ENCODE measurements around the gene LSM7. TPM values are rescaled to one million over a fixed set of nuclear protein-coding genes. Genes with fewer than 3 reads are reported as not detected.

Gene LSM7
- total RNA-seq, 4 donors from 2014 or later, result 51.8 to 95.7 (median 71.9) TPM

DNA sequence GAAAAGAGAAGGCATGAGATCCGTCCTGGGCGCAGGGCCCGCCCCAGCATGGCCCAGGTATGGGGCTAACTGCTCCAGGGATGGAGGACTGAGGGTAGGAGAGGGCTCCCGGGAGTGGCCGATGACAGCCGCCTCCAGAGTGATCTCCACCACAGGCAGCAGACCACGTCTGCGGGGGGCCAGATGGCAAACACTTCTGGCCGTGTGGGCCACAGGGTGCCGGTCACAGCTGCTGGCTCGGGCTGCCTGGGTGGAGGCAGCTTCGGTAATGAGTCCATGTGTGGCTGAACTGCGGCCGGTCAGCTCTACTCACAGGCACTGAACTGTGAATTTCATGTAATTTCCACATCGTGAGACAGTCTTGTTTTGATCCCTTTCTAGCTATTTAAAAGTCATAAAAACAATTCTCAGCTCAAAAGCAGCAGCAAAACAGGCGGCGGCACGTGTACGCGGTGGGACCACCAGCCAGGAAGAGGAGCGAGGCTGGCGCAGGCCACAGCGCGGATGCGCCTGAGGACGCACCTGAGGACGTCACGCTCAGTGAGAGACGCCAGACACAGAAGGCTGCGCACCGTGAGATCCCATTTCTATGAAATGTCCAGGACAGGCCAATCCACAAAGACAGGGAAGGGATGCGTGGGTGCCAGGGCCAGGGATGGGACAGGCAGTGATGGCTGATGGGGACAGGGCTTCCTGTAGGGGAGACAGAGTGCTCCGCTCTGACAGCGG, 4.0 kb downstream of the LSM7 start:
- TF ChIP-seq, protein P1, sequence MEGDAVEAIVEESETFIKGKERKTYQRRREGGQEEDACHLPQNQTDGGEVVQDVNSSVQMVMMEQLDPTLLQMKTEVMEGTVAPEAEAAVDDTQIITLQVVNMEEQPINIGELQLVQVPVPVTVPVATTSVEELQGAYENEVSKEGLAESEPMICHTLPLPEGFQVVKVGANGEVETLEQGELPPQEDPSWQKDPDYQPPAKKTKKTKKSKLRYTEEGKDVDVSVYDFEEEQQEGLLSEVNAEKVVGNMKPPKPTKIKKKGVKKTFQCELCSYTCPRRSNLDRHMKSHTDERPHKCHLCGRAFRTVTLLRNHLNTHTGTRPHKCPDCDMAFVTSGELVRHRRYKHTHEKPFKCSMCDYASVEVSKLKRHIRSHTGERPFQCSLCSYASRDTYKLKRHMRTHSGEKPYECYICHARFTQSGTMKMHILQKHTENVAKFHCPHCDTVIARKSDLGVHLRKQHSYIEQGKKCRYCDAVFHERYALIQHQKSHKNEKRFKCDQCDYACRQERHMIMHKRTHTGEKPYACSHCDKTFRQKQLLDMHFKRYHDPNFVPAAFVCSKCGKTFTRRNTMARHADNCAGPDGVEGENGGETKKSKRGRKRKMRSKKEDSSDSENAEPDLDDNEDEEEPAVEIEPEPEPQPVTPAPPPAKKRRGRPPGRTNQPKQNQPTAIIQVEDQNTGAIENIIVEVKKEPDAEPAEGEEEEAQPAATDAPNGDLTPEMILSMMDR (IDR thresholded peaks at IDR 0.05; ENCODE audit: low read depth), result no peak

DNA sequence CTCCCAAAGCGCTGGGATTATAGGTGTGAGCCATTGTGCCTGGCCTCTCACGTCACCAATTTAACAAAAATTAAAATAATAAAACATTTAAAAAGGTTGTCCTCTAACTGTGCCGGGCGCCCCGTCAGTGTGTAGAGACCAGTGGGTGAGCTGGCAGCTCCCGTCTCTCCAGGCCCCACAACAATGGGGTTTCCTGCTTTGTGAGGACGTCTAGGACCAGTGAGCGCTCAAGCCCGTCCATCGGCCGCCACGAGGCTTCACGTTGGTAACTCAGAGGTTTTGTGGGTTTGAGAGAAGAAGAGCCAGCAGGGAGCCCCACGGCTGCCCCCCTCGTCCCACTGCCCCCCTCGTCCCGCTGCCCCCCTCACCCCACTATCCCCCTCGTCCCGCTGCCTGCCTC, 4.7 kb downstream of the LSM7 start:
- TF ChIP-seq, protein P1 (IDR thresholded peaks at IDR 0.05; ENCODE audit: low read depth), result no peak

DNA sequence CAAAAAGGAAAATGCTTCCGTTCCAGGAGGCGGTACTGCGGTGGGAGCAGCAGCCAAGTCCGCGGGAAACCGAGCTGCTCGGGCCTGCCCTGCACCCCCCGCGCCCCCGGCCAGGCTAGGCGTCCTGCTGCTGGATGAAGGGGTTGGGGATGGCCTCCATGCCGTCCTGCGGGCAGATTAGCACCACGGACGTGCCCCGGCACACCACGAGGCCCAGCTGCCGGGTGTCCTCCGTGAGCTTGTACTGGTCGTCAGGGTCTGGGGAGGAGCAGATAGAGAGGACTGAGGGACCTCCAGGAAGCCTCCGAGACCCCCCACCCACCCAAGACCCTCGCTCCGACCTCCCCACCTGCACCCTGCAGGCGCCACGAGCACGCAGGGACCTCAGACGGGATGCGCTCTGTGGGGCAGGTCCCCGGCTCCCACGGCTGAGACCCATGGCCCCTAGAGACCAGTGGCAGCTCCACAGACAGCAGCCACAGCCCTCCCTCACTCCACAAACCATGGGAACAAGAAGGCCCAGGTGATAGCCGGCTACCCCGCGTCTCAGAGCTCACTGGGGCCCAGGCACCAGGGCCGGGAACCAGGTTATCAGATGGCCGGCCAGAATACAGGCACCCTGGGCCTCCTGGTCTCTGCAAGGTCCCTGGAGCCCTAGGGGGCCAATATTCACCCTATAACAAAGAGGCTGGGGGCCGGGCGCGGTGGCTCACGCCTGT, 6.7 kb downstream of the LSM7 start:
- TF ChIP-seq, protein P1 (IDR thresholded peaks at IDR 0.05; ENCODE audit: low read depth), result no peak

DNA sequence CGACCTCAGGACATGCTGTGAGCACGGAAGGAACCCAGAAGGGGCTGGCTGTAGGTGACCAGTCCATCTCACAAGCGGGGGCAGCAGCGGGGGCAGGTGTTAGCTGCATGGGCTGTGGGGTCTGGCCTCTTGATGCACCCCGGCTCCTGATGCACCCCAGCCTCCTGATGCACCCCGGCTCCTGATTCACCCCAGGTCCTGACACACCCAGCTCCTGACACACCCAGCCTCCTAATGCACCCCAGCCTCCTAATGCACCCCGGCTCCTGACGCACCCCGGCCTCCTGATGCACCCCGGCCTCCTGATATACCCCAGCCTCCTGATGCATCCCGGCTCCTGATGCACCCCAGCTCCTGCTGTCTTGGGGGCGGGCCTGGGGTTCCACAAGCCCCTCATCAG, 7.4 kb downstream of the LSM7 start:
- TF ChIP-seq, protein P1 (IDR thresholded peaks at IDR 0.05; ENCODE audit: low read depth), result no peak

DNA sequence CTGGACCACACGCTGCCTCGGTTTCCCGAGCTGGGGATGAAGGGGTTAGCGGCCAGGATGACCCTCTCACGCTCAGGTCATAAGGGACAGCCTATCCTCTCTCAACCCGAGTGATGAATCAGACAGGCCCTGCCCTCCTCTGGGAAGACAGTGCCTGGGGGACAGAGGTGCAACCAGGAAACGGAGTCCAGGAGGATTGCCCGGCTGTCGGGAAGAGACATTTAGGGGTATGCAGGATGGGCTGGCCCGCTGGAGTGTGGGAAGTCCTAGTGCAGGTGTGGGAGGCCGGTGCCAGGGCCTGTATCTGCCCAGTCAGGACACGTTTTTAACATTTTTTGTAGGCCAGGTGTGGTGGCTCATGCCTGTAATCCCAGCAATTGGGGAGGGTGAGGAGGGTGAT, 8.3 kb downstream of the LSM7 start:
- TF ChIP-seq, protein P1 (IDR thresholded peaks at IDR 0.05; ENCODE audit: low read depth), result no peak

DNA sequence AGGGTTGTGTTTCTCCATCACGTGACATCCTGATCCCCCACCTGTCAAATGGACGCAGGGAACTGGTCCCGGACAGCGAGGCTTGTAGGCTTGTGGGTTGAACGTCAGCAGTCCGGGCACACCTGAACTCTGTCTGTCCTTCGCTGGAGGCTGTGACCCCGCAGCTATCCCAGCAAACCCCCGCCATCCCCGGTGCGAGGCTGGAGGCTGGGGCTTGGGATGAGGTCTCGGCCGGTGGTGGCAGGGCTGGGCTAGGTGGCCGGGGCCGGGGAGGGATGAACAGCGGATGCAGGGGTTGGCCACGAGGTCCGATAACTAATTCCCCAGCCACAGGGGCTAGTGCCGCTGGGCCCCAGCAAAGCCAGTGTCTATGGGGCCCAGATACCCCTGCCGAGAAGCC, 8.8 kb downstream of the LSM7 start:
- TF ChIP-seq, protein P1 (IDR thresholded peaks at IDR 0.05; ENCODE audit: low read depth), result no peak

DNA sequence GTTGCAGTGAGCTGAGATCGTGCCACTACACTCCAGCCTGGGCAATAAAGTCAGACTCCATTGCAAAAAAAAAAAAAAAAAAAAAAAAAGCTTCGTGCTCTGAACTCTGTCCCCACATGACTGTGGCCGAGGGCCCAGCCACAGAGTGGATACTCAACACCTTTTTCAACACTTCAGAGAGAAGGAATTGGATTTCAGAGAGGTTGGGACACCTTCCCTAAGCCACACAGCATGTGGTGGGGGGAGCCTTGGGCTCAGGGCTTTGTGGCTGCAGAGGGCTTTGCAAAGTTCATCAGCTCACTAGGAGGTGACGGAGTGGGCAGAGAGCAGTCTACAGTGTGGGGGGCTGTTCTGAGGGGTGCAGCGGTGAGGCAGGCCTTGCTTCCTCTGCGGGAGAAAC, 9.5 kb downstream of the LSM7 start:
- TF ChIP-seq, protein P1 (IDR thresholded peaks at IDR 0.05; ENCODE audit: low read depth), result no peak

All from subcutaneous adipose tissue (tissue), 4 donors.